HG02981 (cell line): ENCODE measurements around the gene PGAP2.
"Not testable (repeated sequence)": the region's sequence is repeated elsewhere in the genome, so short reads cannot be mapped to it uniquely, and the experiment has no call there.

ENCODE experiments used
- ATAC-seq: cut with Tn5 transposase; IDR thresholded peaks from one replicate; pipeline ENCODE4 v1.9.1; 2021; ENCODE audit warnings: mild to moderate bottlenecking, moderate library complexity; ENCODE audit not compliant: unreplicated experiment

PGAP2 gene

GRCh38 chr11:3807909-3808860 is at the start of gene PGAP2:
Gene PGAP2, plus strand, starts transcription at chr11:3808560. Its CDS starts 2,700 bp downstream, at chr11:3811260.
- no peak for ATAC-seq

GRCh38 chr11:3764266-3764665 is 44.1 kb upstream of the PGAP2 start:
- ATAC-seq: no peak

GRCh38 chr11:3766836-3767235 is 41.5 kb upstream of the PGAP2 start:
- ATAC-seq: not testable (repeated sequence)

GRCh38 chr11:3767536-3767935 is 40.8 kb upstream of the PGAP2 start:
- no peak for ATAC-seq

- no peak for ATAC-seq
These were observed 35.2 kb upstream of the PGAP2 start for GRCh38 chr11:3773180-3773579.

GRCh38 chr11:3775736-3776406 is 32.5 kb upstream of the PGAP2 start:
- ATAC-seq: no peak

- no peak for ATAC-seq
These were observed 26.9 kb upstream of the PGAP2 start for GRCh38 chr11:3781423-3781822.

- no peak for ATAC-seq
These were observed 25.4 kb upstream of the PGAP2 start for GRCh38 chr11:3782963-3783362.

GRCh38 chr11:3783611-3784010 is 24.7 kb upstream of the PGAP2 start:
- ATAC-seq: no peak

- no peak for ATAC-seq
These were observed 21.5 kb upstream of the PGAP2 start for GRCh38 chr11:3786781-3787428.

GRCh38 chr11:3794387-3794786 is 14.0 kb upstream of the PGAP2 start:
- ATAC-seq: not testable (repeated sequence)

GRCh38 chr11:3795131-3796001 is 13.0 kb upstream of the PGAP2 start:
- ATAC-seq: no peak

GRCh38 chr11:3796002-3796311 is 12.4 kb upstream of the PGAP2 start:
- ATAC-seq: no peak

GRCh38 chr11:3796346-3796745 is 12.0 kb upstream of the PGAP2 start:
- no peak for ATAC-seq

- peak; percentile 26 for ATAC-seq
These were observed 11.5 kb upstream of the PGAP2 start for GRCh38 chr11:3796801-3797328.

GRCh38 chr11:3797329-3798090 is 10.8 kb upstream of the PGAP2 start, which contains the start of gene NUP98:
Gene NUP98, minus strand, starts transcription at chr11:3797554. Its CDS starts 15,437 bp downstream, at chr11:3782117.
- peak; percentile 95 for ATAC-seq

- no peak for ATAC-seq
These were observed 9.2 kb upstream of the PGAP2 start for GRCh38 chr11:3799143-3799542.

- no peak for ATAC-seq
These were observed 8.5 kb upstream of the PGAP2 start for GRCh38 chr11:3799873-3800272.

GRCh38 chr11:3802011-3802790 is 6.2 kb upstream of the PGAP2 start:
- no peak for ATAC-seq
